ENCODE results near the gene RNF181.

Gene RNF181

DNA sequence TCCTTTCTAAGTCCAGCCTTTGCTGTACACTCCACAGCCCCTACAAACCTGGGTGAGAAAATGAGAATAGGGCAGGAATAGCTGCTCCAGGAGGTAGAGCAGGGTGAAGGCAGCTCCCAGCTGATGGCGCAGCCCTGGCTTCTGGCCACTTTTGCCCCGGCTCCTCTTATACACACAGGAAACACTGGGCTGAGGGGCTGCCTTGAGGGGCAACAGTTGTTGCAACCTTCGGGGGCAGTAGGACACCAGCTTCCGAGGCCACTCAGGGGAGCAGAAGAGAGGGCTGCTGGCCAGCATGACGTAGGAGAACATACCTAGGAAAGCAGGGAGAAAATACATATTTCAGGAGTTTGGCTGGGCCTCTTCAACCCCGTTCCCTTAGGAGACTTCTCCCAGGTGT, 42.4 kb upstream of the RNF181 start:
- H3K9me2 ChIP-seq (replicated peaks; ENCODE audit: insufficient read depth, low read length): no peaks in the 10 kb centered on the region
- H3K4me2 ChIP-seq (ENCODE audit: low read depth, low read length): no peak overlapping the region
- peaks cover 4% of the 10 kb centered on the region; the same call in 1 of the 2 replicates for H3F3A ChIP-seq (ENCODE audit: insufficient read depth, low read length)
- no peaks in the 10 kb centered on the region for H3K4me1 ChIP-seq (ENCODE audit: low read length)
- no peak overlapping the region for H3K4me3 ChIP-seq (ENCODE audit: low read length)
- H2AFZ ChIP-seq (ENCODE audit: low read length): no peak overlapping the region
- no peaks in the 10 kb centered on the region for H4K20me1 ChIP-seq (ENCODE audit: insufficient read depth, low read length)
- no peak overlapping the region for H3K9ac ChIP-seq (ENCODE audit: low read length)
- H3K36me3 ChIP-seq (replicated peaks; ENCODE audit: insufficient read depth, low read length): 0 out of 2 replicates have a peak, but pooled peaks cover under 1% of the 10 kb centered on the region
- no peak overlapping the region for H3K27ac ChIP-seq (ENCODE audit: low read length)
- H3K79me2 ChIP-seq (ENCODE audit: low read length): peaks cover 5% of the 10 kb centered on the region; the same call in 1 of the 2 replicates
- no peak for TF ChIP-seq EZH2phosphoT487 (IDR thresholded peaks at IDR 0.05; ENCODE audit: low read length)
- TF ChIP-seq, protein P1, sequence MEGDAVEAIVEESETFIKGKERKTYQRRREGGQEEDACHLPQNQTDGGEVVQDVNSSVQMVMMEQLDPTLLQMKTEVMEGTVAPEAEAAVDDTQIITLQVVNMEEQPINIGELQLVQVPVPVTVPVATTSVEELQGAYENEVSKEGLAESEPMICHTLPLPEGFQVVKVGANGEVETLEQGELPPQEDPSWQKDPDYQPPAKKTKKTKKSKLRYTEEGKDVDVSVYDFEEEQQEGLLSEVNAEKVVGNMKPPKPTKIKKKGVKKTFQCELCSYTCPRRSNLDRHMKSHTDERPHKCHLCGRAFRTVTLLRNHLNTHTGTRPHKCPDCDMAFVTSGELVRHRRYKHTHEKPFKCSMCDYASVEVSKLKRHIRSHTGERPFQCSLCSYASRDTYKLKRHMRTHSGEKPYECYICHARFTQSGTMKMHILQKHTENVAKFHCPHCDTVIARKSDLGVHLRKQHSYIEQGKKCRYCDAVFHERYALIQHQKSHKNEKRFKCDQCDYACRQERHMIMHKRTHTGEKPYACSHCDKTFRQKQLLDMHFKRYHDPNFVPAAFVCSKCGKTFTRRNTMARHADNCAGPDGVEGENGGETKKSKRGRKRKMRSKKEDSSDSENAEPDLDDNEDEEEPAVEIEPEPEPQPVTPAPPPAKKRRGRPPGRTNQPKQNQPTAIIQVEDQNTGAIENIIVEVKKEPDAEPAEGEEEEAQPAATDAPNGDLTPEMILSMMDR (IDR thresholded peaks at IDR 0.05; ENCODE audit: low read length): no peak
- TF ChIP-seq EZH2 (optimal IDR thresholded peaks at IDR 0.05; ENCODE audit: low read depth, low read length): no peak
- H3K27me3 ChIP-seq (replicated peaks; ENCODE audit: insufficient read depth, low read length): no peaks in the 10 kb centered on the region
- no peak for DNase-seq
- H3K9me3 ChIP-seq (replicated peaks; ENCODE audit: insufficient read depth, low read length): no peaks in the 10 kb centered on the region

DNA sequence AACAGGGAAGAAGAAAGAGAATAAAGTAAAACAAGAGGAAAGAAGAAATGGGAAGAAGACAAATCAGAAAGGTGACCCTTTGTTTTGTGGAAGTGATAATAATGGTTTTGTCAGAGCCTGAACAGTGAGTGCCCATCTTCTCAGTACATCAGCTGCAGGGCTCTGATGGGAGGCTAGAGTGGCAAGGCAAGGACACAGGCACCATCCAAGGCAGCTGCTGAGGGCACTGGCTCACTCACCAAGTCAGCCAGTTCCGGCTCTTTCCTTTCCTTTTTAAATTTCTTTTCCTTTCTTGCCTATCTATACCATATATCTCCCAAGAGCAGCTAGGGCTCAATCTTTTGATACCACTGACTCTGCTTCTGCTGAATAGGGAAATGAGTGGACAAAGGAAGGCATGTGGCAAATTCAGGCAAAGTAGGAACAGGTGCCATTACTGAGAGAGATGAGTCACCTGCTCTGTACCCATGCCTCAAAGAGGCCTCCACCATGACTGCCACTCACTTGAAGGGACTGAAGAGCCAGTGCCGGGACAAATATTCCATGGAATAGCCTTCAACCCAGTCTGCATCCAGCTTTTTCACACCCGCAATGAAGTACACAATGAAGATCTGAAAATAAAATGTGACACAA, 40.4 kb upstream of the RNF181 start:
- H3K9ac ChIP-seq (ENCODE audit: low read length): no peak overlapping the region
- no peaks in the 10 kb centered on the region for H4K20me1 ChIP-seq (ENCODE audit: insufficient read depth, low read length)
- no peak overlapping the region for H2AFZ ChIP-seq (ENCODE audit: low read length)
- H3K4me2 ChIP-seq (ENCODE audit: low read depth, low read length): no peak overlapping the region
- no peak overlapping the region for H3K4me3 ChIP-seq (ENCODE audit: low read length)
- no peaks in the 10 kb centered on the region for H3K9me2 ChIP-seq (replicated peaks; ENCODE audit: insufficient read depth, low read length)
- peaks cover 19% of the 10 kb centered on the region for H3K79me2 ChIP-seq (ENCODE audit: low read length)
- H3K27me3 ChIP-seq (replicated peaks; ENCODE audit: insufficient read depth, low read length): no peaks in the 10 kb centered on the region
- no peaks in the 10 kb centered on the region for H3K4me1 ChIP-seq (ENCODE audit: low read length)
- H3F3A ChIP-seq (ENCODE audit: insufficient read depth, low read length): no peaks in the 10 kb centered on the region
- H3K36me3 ChIP-seq (replicated peaks; ENCODE audit: insufficient read depth, low read length): 0 out of 2 replicates have a peak, but pooled peaks cover 3% of the 10 kb centered on the region
- TF ChIP-seq EZH2 (optimal IDR thresholded peaks at IDR 0.05; ENCODE audit: low read depth, low read length) (no peak), EZH2phosphoT487 (IDR thresholded peaks at IDR 0.05; ENCODE audit: low read length) (no peak)
- TF ChIP-seq, protein P1 (IDR thresholded peaks at IDR 0.05; ENCODE audit: low read length): no peak
- DNase-seq: no peak
- no peak overlapping the region for H3K27ac ChIP-seq (ENCODE audit: low read length)
- H3K9me3 ChIP-seq (replicated peaks; ENCODE audit: insufficient read depth, low read length): no peaks in the 10 kb centered on the region

DNA sequence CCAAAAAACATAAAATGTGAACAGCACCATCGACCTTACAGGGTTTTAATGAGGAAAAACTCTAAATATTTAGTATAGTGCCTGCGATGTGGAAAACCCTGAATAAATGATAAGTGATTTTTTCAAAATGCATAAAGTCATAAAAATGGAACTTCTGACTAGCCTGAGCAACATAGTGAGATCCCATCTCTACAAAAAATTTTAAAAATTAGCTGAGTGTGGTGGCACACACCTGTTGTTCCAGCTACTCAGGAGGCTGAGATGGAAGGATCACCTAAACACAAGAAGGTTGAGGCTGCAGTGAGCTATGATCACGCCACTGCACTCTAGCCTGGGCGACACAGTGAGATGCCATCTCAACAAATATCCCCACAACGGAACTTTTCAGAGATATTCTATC, 38.4 kb upstream of the RNF181 start:
- Histone ChIP-seq H3F3A (ENCODE audit: insufficient read depth, low read length) (no peaks in the 10 kb centered on the region), H3K27me3 (replicated peaks; ENCODE audit: insufficient read depth, low read length) (no peaks in the 10 kb centered on the region), H3K9me3 (replicated peaks; ENCODE audit: insufficient read depth, low read length) (no peaks in the 10 kb centered on the region), H3K4me1 (ENCODE audit: low read length) (no peaks in the 10 kb centered on the region), H3K4me3 (ENCODE audit: low read length) (no peak overlapping the region), H3K27ac (ENCODE audit: low read length) (no peak overlapping the region), H3K36me3 (replicated peaks; ENCODE audit: insufficient read depth, low read length) (0 out of 2 replicates have a peak, but pooled peaks cover 3% of the 10 kb centered on the region), H2AFZ (ENCODE audit: low read length) (no peak overlapping the region), H3K4me2 (ENCODE audit: low read depth, low read length) (no peak overlapping the region), H3K9ac (ENCODE audit: low read length) (no peak overlapping the region), H4K20me1 (ENCODE audit: insufficient read depth, low read length) (no peaks in the 10 kb centered on the region), H3K9me2 (replicated peaks; ENCODE audit: insufficient read depth, low read length) (no peaks in the 10 kb centered on the region), H3K79me2 (ENCODE audit: low read length) (peaks cover 28% of the 10 kb centered on the region)
- no peak for DNase-seq
- TF ChIP-seq EZH2phosphoT487 (IDR thresholded peaks at IDR 0.05; ENCODE audit: low read length): no peak
- TF ChIP-seq, protein P1 (IDR thresholded peaks at IDR 0.05; ENCODE audit: low read length): no peak
- no peak for TF ChIP-seq EZH2 (optimal IDR thresholded peaks at IDR 0.05; ENCODE audit: low read depth, low read length)

Data from MM.1S (cell line).